ENCODE data around the gene RELB. TPM values are rescaled to one million over a fixed set of nuclear protein-coding genes. Genes with fewer than 3 reads are reported as not detected.

The RELB gene, protein sequence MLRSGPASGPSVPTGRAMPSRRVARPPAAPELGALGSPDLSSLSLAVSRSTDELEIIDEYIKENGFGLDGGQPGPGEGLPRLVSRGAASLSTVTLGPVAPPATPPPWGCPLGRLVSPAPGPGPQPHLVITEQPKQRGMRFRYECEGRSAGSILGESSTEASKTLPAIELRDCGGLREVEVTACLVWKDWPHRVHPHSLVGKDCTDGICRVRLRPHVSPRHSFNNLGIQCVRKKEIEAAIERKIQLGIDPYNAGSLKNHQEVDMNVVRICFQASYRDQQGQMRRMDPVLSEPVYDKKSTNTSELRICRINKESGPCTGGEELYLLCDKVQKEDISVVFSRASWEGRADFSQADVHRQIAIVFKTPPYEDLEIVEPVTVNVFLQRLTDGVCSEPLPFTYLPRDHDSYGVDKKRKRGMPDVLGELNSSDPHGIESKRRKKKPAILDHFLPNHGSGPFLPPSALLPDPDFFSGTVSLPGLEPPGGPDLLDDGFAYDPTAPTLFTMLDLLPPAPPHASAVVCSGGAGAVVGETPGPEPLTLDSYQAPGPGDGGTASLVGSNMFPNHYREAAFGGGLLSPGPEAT
- 3.0 and 23.9 TPM in 2 replicates for total RNA-seq

GRCh38 chr19:45001087-45001739, at the start of gene RELB:
Gene RELB, plus strand, starts transcription at chr19:45001464. Its CDS starts 116 bp downstream, at chr19:45001580.

GRCh38 chr19:44954649-44955504, 46.4 kb upstream of the RELB start, which contains the start of gene CLPTM1:
Gene CLPTM1, plus strand, starts transcription at chr19:44955380. Its CDS starts 16 bp downstream, at chr19:44955396.

GRCh38 chr19:45038931-45039893, 37.9 kb downstream of the RELB start, which contains the start of gene CLASRP:
Gene CLASRP, plus strand, starts transcription at chr19:45039045. Its CDS starts 1,168 bp downstream, at chr19:45040213.

GRCh38 chr19:45076029-45076850, 75.0 kb downstream of the RELB start, which contains the start of gene ZNF296:
Gene ZNF296, minus strand, starts transcription at chr19:45076478. Its CDS starts 105 bp downstream, at chr19:45076373.

DNA sequence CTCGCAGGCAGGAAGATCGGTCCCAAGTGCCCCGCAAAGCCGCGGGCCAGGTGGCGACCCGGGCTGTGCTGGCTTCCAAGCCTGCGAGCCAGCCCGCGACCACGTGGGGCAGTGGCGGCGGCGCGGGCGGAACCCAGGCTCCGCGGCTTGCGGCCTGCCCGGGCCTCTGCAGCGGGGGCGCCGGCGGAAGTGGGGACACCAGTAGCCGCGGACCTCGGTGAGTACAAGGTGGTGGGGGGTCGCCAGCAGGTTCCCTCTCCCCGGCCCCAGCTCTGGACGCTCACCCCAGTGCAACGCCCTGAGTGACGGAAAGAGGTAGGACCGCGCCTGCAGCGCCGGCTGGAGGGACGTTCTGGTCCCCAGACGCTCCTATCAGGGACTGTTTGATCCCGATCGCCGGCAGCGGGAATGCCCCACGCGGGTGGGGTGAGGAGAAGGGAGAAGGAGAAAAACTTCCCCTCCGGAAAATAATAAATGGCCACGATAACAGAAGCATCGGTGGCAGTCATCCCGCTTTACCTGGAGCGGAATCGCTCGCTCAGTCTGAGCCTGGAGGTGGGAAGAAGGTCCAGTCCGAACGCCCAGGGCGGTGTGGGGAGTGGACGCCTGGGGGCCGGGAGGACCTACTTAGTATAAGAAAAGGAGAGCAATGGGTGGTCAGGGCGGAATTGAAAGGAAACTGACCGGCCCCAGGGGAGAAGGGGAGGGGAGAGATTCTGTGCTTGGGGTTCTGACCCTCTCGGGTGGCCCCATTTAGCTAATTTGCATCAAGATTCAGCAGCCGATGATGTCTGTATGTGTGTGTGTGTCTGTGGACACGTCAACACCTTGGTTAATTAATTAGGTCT, 78.0 kb downstream of the RELB start, which contains the start of gene GEMIN7:
GEMIN7 (plus strand) TSS at position 198 of the 848 bp plus-strand sequence. CDS start 10,855 bp downstream, outside the sequence.

Other genes starting within 250 kb of the RELB start
- gene CBLC, start 223.6 kb upstream of the RELB start, total RNA-seq, result 132 and 185 TPM in 2 replicates
- gene BCAM, start 192.4 kb upstream of the RELB start, total RNA-seq, result 24.3 and 36.0 TPM in 2 replicates
- gene NECTIN2, start 155.2 kb upstream of the RELB start, total RNA-seq, result 39.4 and 115 TPM in 2 replicates
- gene TOMM40, start 110.2 kb upstream of the RELB start, total RNA-seq, result 72.0 and 100 TPM in 2 replicates
- 43.1 and 335 TPM in 2 replicates for gene APOE, start 95.7 kb upstream of the RELB start, total RNA-seq
- 3.4 and 4.3 TPM in 2 replicates for gene APOC1, start 86.9 kb upstream of the RELB start, total RNA-seq
- gene APOC4, start 59.2 kb upstream of the RELB start, total RNA-seq, result not detected in 2 replicates
- not detected in 2 replicates for gene APOC2, start 55.4 kb upstream of the RELB start, total RNA-seq
- 37.3 and 43.9 TPM in 2 replicates for gene CLPTM1, start 46.1 kb upstream of the RELB start, total RNA-seq
- gene CLASRP, start 37.6 kb downstream of the RELB start, total RNA-seq, result 6.3 and 9.0 TPM in 2 replicates
- gene ZNF296, start 75.0 kb downstream of the RELB start, total RNA-seq, result 0.48 and 0.64 TPM in 2 replicates
- 30.9 and 47.0 TPM in 2 replicates for gene GEMIN7, start 77.8 kb downstream of the RELB start, total RNA-seq
- gene PPP1R37, start 91.7 kb downstream of the RELB start, total RNA-seq, result 42.0 and 43.6 TPM in 2 replicates
- 0.85 and 0.96 TPM in 2 replicates for gene NKPD1, start 159.5 kb downstream of the RELB start, total RNA-seq
- 17.7 and 21.4 TPM in 2 replicates for gene TRAPPC6A, start 176.8 kb downstream of the RELB start, total RNA-seq
- gene BLOC1S3, start 177.3 kb downstream of the RELB start, total RNA-seq, result 8.2 and 11.1 TPM in 2 replicates
- 0.24 and 0.64 TPM in 2 replicates for gene EXOC3L2, start 243.9 kb downstream of the RELB start, total RNA-seq
- 10.0 and 12.8 TPM in 2 replicates for gene MARK4, start 249.8 kb downstream of the RELB start, total RNA-seq

Measured in tracheal epithelial cell (primary cell).